A172 (cell line): Measurements from ENCODE around the gene COL6A6. TPM values are rescaled to one million over a fixed set of nuclear protein-coding genes. Genes with fewer than 3 reads are reported as not detected.
"Not testable (repeated sequence)": the region's sequence is repeated elsewhere in the genome, so short reads cannot be mapped to it uniquely, and the experiment has no call there.

Source experiments
- DNase-seq: peaks from one replicate; pipeline ENCODE4 v3.0.0-alpha.2; 2015; ENCODE audit warnings: low spot score
- total RNA-seq: library from RNA; depleted of rRNA; stranded (reverse); fragments of >200 nt; shearing (Covaris generic); gene quantifications from 2 replicates; pipeline ENCODE4 v1.2.3, GENCODE V29; 2014; rRNA removed

COL6A6 gene
- total RNA-seq, 1 experiment from 2014 or later = not detected

DNA sequence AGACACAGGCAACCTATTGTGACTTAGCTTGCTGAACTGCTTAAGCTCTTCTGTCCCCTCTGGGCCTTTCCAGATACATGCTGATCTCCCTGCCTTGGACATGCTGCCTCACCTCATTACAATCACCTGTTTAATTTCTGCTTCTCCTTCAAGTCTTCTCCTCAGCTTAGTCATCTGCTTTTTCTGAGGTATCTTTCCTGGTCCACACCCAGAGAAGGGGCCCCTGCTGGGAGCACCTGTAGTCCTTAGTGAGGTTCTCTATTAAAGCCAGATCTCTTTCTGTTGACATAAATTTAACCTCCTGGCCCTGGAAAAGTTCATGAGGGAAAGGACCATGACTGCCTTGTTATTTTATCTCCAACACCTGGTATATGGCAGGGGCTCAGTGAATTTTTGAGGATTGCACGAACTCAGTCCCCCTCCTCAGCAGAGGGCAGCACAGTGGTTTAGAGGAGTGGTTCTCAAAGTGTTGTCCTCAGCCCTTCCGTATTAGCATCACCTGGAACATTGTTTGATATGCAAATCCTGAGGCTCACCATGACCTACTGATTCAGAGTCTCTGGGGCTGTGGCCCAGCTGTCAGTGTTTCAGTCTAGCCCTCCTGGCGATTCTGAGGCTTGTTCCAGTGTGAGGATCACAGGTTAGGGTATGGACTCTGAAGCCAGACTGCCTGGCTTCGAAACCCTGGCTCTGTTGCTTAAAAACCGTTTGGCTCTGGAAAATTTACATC is 12.7 kb downstream of the COL6A6 start:
- no peak for DNase-seq

DNA sequence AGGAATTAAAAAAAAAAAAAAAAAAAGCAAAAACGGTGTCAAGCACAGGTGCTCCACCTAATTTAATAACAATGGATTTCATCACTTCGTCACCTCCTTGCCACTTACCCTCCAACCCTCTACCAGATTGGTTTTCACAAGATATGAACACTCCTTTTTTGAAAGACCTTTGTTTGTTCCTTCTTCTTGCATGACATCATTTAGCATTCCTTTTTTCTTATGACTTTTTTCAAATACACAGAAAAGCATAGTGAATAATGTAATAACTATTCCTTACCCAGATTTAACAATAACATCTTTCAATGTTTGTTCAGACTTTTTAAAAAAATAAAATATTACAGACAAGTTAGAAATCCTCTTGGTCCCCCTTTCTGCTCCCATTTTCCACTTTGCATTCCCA is 16.3 kb downstream of the COL6A6 start:
- no peak for DNase-seq

DNA sequence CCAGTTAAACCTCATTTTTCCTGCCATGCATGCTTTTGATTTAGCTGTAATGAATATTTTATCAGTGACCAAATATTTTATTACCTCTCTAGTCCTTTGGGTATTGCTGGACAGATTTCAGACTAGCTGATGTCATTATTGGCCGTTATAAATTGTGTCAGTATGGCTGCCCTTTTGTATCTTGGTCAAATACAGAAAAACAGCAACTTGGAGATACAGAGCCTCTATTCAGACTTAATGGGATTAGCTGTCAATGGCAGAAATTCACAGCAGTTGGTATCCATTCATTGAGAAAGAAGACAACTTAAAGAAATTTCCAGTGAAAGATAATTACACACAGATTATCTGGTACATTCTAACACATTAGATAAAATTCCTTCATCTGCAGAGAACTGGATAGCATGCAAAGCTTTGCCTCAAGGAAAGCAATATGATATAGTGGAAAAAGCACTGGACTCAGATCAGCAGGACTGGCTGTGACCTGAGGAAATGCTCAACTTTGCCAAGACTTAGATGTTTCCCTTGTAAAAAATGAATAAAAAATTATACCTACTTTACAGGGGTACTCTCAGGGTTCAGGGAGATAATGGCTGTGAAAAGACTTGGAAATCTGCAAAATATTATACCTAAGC is 20.8 kb downstream of the COL6A6 start:
- no peak for DNase-seq

DNA sequence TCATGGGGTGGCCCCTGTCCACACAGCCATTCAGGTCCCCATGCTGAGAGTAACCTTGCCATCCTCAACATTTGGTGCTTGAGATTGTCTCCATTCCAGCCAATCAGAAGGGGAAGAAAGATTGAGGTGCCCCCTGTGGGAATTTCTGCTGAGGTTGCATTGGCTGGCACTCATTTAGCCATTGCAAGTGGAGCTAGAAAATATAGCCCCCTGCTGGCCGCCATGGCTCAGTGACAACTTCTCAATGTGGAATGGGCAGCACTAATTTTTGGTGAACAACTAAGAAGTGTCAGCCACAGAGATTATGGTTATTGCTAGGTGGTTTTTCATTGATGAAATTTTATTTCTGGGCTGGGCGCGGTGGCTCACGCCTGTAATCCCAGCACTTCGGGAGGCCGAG is 22.0 kb downstream of the COL6A6 start:
- DNase-seq = peak; percentile 65

DNA sequence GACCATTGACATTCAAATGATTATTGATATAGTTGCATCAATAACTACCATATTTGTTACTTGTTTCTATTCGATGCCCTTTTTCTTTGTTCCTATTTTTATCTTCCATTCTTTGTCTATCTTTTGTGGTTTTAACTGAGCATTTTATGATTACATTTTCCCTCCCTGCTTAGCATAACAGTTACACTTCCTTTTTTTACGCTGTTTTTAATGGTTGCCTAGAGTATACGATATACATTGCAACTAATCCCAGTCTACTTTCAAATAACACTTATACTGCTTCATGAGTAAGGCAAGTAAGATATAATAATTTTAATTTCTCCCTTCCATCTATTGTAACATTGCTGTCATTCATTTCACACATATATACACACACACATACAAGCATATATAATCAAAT is 26.3 kb downstream of the COL6A6 start:
- no peak for DNase-seq

DNA sequence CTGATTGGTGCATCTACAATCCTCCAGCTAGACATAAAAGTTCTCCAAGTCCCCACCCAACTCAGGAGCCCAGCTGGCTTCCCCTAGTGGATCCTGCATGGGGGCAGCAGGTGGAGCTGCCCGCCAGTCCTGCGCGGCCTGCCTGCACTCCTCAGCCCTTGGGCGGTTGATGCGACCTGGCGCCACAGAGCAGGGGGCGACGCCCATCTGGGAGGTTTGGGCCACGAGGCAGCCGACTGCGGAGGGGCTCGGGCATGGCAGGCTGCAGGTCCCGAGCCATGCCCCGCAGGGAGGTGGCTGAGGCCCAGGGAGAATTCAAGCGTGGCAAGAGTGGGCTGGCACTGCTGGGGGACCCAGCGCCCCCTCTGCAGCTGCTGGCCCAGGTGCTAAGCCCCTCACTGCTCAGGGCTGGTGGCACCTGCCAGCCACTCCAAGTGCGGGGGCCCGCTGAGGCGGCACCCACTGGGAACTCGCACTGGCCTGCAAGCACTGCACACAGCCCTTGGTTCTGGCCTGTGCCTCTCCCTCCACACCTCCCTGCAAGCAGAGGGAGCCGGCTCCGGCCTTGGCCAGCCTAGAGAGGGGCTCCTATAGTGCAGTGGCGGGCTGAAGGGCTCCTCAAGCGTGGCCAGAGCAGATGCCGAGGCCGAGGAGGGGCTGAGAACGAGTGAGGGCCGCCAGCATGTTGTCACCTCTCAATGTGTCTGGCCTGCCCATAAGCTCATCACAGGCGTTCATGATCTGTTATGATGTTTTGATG is 30.1 kb downstream of the COL6A6 start:
- no peak for DNase-seq

DNA sequence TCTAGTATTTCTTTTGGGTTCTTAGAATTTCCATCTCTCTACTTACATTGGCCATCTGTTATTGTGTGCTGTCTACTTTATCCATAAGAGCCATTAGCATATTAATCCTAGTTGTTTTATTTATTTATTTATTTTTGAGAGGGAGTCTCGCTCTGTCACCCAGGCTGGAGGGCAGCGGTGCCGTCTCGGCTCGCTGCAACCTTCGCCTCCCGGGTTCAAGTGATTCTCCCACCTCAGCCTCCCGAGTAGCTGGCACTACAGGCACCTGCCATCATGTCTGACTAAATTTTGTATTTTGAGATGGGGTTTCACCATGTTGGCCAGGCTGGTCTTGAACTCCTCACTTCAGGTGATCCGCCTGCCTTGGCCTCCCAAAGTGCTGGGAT is 30.7 kb downstream of the COL6A6 start:
- DNase-seq = not testable (repeated sequence)

DNA sequence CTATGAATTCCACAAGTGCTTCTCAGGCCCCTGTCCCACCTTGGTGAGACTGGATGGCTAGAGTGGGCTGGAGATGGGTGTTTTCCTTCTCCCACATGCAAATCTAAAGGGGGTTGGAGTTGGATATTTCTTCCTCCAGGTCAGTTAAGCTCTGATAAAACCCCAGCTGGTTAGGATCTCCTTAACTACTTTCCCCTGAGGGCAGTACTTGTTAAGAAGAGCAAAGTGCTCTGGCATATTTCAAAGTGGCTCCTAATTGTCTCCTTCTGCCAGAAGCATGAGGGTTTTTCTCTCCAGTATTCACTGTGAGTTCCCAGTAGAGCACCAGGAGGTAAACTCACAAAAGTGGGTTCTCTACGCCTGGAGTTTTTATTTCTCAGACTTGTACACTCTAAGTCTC is 31.4 kb downstream of the COL6A6 start:
- no peak for DNase-seq

DNA sequence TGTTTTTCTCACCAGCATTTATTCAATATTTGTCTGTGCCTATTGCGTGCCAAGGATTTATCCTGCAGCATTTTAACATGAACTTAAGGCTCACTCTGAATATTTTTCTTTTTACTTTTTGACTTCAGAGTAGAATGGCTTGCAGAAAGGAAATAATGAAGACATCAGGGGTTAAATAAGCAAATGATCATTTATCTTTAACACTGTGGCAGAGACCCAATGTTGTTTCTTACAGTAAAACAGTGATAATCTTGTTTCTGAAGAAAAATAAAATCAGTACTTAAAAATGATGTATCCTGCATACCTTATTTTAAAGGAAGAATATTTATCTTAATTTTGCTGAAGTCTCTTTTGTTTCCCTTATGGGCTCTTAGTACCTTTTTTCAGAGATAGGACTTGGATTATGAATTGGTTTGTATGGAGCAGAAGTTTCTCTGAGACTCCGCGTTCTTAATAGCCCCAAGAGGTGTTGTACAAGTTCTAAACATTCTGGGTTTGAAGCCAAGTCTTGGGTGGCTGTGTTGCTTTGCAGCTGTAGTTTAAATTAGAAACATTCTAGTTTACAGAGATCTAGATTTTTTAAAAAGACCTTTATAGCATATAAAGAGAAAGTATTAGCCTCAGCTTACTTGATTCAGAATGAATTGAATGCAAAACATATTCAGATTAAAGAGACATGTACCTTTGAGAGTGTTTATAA is 40.5 kb downstream of the COL6A6 start:
- DNase-seq = no peak

DNA sequence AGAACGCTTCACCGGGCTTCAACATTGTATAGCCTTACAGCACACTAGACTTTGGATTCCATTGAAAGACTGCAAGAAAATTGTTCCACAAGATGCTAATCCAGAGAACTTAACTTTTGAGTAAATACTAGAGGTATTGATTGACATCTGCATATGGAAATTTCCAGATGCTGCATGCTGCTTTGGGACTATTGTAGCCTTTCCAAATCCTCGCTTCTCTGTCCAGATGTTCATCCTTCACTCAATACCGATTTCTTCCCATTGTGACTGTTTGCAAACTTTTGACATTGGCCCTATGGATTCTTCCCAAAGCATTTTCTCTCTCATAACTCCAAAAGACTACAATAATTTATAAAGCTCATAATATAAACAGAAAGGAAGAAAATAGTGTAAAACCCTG is 41.4 kb downstream of the COL6A6 start:
- no peak for DNase-seq

DNA sequence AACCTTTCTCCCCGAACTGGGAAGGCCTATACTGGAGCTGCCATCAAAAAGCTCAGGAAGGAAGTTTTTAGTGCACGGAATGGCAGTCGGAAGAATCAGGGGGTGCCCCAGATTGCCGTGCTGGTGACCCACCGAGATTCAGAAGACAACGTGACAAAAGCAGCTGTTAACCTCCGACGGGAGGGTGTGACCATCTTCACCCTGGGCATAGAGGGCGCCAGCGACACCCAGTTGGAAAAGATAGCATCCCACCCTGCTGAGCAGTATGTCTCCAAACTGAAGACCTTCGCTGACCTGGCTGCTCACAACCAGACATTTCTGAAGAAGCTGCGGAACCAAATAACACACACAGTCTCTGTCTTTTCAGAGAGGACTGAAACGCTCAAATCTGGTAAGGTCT is 48.2 kb downstream of the COL6A6 start:
- no peak for DNase-seq

Other genes starting within 250 kb of the COL6A6 start
- gene COL6A5, start 171.5 kb upstream of the COL6A6 start, total RNA-seq = under 0.01 TPM in 2 replicates
- 26.6 and 38.4 TPM in 2 replicates for gene PIK3R4, start 229.7 kb downstream of the COL6A6 start, total RNA-seq